Keratinocyte (primary cell): ENCODE measurements around the gene RGL4. TPM values are rescaled to one million over a fixed set of nuclear protein-coding genes. Genes with fewer than 3 reads are reported as not detected.

Experiments used
- DNase-seq: peaks from one replicate; pipeline ENCODE4 v3.0.0-alpha.2; 2011; ENCODE audit warnings: low read depth, missing footprints, low spot score
- FAIRE-seq: peaks from 2 replicates; lab custom pipeline; 2011; peaks lifted over from hg19 to GRCh38; lab: Jason Lieb, UNC
- H2AFZ ChIP-seq: 2 replicates; pipeline ENCODE4 v1.6.0; 2012; ENCODE audit warnings: low read length, control low read depth, inconsistent platforms; ENCODE audit not compliant: control insufficient read depth
- H3K27ac ChIP-seq: 2 replicates; pipeline ENCODE4 v1.5.1; 2011; ENCODE audit warnings: low read length; ENCODE audit not compliant: control insufficient read depth, insufficient read depth
- H3K27me3 ChIP-seq: 3 replicates; pipeline ENCODE4 v1.6.0; 2011; ENCODE audit warnings: low read length; ENCODE audit not compliant: control insufficient read depth, insufficient read depth; ENCODE audit errors: extremely low read depth
- H3K36me3 ChIP-seq, 2 experiments: 2 replicates in 1 of 2; 3 replicates in 1 of 2; pipeline ENCODE4 v1.5.1; 2011; ENCODE audit warnings: low read length in 2 of 2, mild to moderate bottlenecking in 1 of 2; ENCODE audit not compliant: control insufficient read depth in 2 of 2, insufficient read depth in 2 of 2; ENCODE audit errors: extremely low read depth in 1 of 2
- H3K4me1 ChIP-seq: 3 replicates; pipeline ENCODE4 v1.5.1; 2011; ENCODE audit warnings: low read length; ENCODE audit not compliant: control insufficient read depth, insufficient read depth; ENCODE audit errors: extremely low read depth
- H3K4me2 ChIP-seq: 3 replicates; pipeline ENCODE4 v1.6.0; 2011; ENCODE audit warnings: low read depth, low read length; ENCODE audit not compliant: control insufficient read depth, insufficient read depth; ENCODE audit errors: extremely low read depth
- H3K4me3 ChIP-seq, 3 experiments: fragments of 200-600 bp in 1 of 3; sonication (generic) in 1 of 3; 2 replicates in 2 of 3; 3 replicates in 1 of 3; pipeline ENCODE4 v1.5.1; 2011 to 2016; ENCODE audit warnings: low read length in 3 of 3, mild to moderate bottlenecking in 3 of 3, control low read depth in 2 of 3, inconsistent platforms in 1 of 3, low read depth in 1 of 3, mixed read lengths in 1 of 3, mixed run types in 1 of 3, moderate library complexity in 1 of 3; ENCODE audit not compliant: control insufficient read depth in 2 of 3, insufficient read depth in 2 of 3; ENCODE audit errors: extremely low read depth in 1 of 3
- H3K79me2 ChIP-seq: 2 replicates; pipeline ENCODE4 v1.6.0; 2012; ENCODE audit warnings: low read length; ENCODE audit not compliant: control insufficient read depth, insufficient read depth
- H3K9ac ChIP-seq: 3 replicates; pipeline ENCODE4 v1.6.0; 2011; ENCODE audit warnings: low read length; ENCODE audit not compliant: control insufficient read depth, insufficient read depth; ENCODE audit errors: extremely low read depth
- H3K9me1 ChIP-seq: 3 replicates; pipeline ENCODE4 v1.6.0; 2011; ENCODE audit warnings: low read length; ENCODE audit not compliant: control insufficient read depth, insufficient read depth; ENCODE audit errors: extremely low read depth
- H3K9me3 ChIP-seq: 2 replicates; pipeline ENCODE4 v1.5.1; 2012; ENCODE audit warnings: low read depth, low read length; ENCODE audit not compliant: control insufficient read depth
- H4K20me1 ChIP-seq: 3 replicates; pipeline ENCODE4 v1.6.0; 2011; ENCODE audit warnings: low read length; ENCODE audit not compliant: control insufficient read depth, insufficient read depth; ENCODE audit errors: extremely low read depth
- CTCF ChIP-seq, 3 experiments: IDR thresholded peaks in 1 of 3; conservative IDR thresholded peaks in 1 of 3; optimal IDR thresholded peaks in 1 of 3; 2 replicates in 2 of 3; 3 replicates in 1 of 3; pipeline versions ENCODE3 to v1.5.1; 2011; ENCODE audit warnings: low read length in 3 of 3, mild to moderate bottlenecking in 3 of 3, moderate library complexity in 2 of 3, control low read depth in 1 of 3, inconsistent platforms in 1 of 3; ENCODE audit not compliant: insufficient read depth in 2 of 3; ENCODE audit errors: extremely low read depth in 1 of 3
- EZH2 ChIP-seq: IDR thresholded peaks from one replicate; pipeline ENCODE4 v1.6.1; 2012; ENCODE audit warnings: inconsistent platforms, mild to moderate bottlenecking, low read length, moderate library complexity
- dilution Hi-C: fragments of 300-500 bp; cut with MboI; formaldehyde crosslinking; loops from one replicate; pipeline ENCODE4 v1.7.0; 2020; ENCODE audit warnings: low sequenced_read_pairs; ENCODE audit not compliant: extremely low pct_ligation_motif_present
- polyA plus RNA-seq, 5 experiments: library from polyadenylated mRNA; depleted of rRNA in 3 of 5; stranded (reverse) in 3 of 5; stranded (forward) in 1 of 5; unstranded in 1 of 5; fragments of >200 nt; gene quantifications; 1 replicate in 1 of 5; 2 replicates in 3 of 5; 3 replicates in 1 of 5; pipeline versions ENCODE4 v1.2.1 to v1.2.3, GENCODE V29; 2011 to 2012; ENCODE audit warnings: missing spikeins in 2 of 5, low read depth in 1 of 5, low replicate concordance in 1 of 5

RGL4 gene
- polyA plus RNA-seq, 1 donor (not counting 4 experiments of a cell fraction or from before 2014, with no cell fraction given), result not detected

DNA sequence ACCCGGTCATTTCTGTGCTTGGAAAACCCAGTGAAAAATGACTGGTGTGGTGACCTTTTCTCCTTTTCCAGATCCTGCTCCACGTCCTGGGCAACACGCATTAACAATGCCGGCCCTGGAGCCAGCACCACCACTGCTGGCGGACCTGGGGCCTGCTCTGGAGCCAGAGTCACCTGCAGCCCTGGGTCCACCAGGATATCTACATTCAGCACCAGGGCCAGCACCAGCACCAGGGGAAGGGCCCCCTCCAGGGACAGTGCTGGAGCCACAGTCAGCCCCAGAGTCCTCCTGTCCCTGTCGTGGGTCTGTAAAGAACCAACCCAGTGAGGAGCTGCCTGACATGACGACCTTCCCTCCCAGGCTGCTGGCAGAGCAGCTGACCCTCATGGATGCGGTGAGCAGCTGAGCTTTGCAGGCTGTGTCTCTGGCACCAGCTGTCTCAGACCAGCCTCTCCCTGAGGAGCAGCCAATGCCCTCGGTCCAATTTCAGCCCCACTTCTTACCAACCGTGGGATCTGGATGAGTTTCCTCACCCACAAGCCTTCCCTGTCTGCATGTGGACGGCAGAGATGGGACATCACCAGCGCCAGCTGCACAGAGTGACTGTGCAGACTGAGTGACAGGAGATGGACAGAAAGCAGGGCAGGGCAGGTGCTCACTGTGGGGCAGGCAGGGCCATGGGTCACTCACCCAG lies 1.9 kb downstream of the RGL4 start:
- TF ChIP-seq CTCF (optimal IDR thresholded peaks at IDR 0.05 in 1 of 3, IDR thresholded peaks at IDR 0.05 in 1 of 3, conservative IDR thresholded peaks at IDR 0.05 in 1 of 3; ENCODE audit: extremely low read depth in 1 of 3, insufficient read depth in 2 of 3, low read length in 3 of 3) (no peak), EZH2 (no peak)
- dilution Hi-C loops, result no loop called here
- Histone ChIP-seq H3K9me3 (no peaks in the 10 kb centered on the region), H3K4me2 (no peak overlapping the region), H3K4me3 (no peak overlapping the region), H3K79me2 (no peaks in the 10 kb centered on the region), H3K36me3 (peaks cover 14 to 18% of the 10 kb centered on the region in 2 experiments), H2AFZ (no peak overlapping the region), H3K9me1 (no peaks in the 10 kb centered on the region), H4K20me1 (no peaks in the 10 kb centered on the region), H3K27ac (no peak overlapping the region), H3K9ac (no peak overlapping the region), H3K27me3 (no peaks in the 10 kb centered on the region), H3K4me1 (no peaks in the 10 kb centered on the region)
- DNase-seq (no peak), FAIRE-seq (no peak)

DNA sequence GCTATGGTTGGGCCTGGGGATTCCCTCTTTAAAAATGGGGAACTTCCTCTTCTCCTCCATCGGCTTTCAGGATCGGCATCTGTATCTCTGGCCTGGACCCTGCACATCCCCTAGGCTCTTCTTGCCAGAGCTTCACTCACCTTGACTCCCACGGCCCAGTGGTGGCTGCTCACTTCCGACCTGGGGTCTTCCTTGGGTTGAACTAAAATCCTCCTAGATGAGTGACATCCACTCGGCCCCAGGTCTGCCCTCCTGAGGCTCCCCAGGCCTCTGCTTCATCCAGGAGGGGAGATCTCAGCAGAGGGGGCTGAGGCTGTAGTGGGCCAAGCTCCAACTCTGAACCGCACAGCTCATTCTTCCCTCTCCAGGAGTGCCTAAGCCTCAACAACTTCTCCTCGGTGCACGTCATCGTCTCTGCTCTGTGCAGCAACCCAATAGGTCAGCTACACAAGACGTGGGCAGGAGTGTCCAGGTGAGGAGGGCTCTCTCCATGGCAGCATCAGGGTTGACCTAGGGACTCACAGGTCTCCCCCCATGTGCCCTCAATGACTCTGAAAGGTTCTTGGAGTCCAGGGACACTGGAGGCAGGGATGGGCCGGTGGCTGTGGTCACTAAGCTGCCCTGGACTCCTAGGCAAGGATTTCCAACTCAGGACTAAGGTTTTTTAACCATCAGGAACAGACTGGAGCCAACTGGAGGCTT lies 3.3 kb downstream of the RGL4 start:
- Histone ChIP-seq H3K4me2 (no peak overlapping the region), H3K27ac (no peak overlapping the region), H3K9ac (no peak overlapping the region), H2AFZ (no peak overlapping the region), H3K4me1 (no peaks in the 10 kb centered on the region), H3K9me3 (no peaks in the 10 kb centered on the region), H3K36me3 (peaks cover 18 to 20% of the 10 kb centered on the region in 2 experiments), H3K4me3 (no peak overlapping the region), H4K20me1 (no peaks in the 10 kb centered on the region), H3K9me1 (no peaks in the 10 kb centered on the region), H3K79me2 (no peaks in the 10 kb centered on the region), H3K27me3 (no peaks in the 10 kb centered on the region)
- DNase-seq (no peak), FAIRE-seq (no peak)
- TF ChIP-seq EZH2 (no peak), CTCF (optimal IDR thresholded peaks at IDR 0.05 in 1 of 3, IDR thresholded peaks at IDR 0.05 in 1 of 3, conservative IDR thresholded peaks at IDR 0.05 in 1 of 3; ENCODE audit: extremely low read depth in 1 of 3, insufficient read depth in 2 of 3, low read length in 3 of 3) (no peak)
- dilution Hi-C loops, result no loop called here
